HG02840 (cell line): ENCODE results near the gene MLH1.
"Not testable (repeated sequence)": the region's sequence is repeated elsewhere in the genome, so short reads cannot be mapped to it uniquely, and the experiment has no call there.

Experiments
- ATAC-seq: cut with Tn5 transposase; IDR thresholded peaks from one replicate; pipeline ENCODE4 v1.9.1; 2021; ENCODE audit warnings: mild to moderate bottlenecking, moderate library complexity, moderate number of reproducible peaks; ENCODE audit not compliant: unreplicated experiment, low FRiP score

The MLH1 gene

DNA sequence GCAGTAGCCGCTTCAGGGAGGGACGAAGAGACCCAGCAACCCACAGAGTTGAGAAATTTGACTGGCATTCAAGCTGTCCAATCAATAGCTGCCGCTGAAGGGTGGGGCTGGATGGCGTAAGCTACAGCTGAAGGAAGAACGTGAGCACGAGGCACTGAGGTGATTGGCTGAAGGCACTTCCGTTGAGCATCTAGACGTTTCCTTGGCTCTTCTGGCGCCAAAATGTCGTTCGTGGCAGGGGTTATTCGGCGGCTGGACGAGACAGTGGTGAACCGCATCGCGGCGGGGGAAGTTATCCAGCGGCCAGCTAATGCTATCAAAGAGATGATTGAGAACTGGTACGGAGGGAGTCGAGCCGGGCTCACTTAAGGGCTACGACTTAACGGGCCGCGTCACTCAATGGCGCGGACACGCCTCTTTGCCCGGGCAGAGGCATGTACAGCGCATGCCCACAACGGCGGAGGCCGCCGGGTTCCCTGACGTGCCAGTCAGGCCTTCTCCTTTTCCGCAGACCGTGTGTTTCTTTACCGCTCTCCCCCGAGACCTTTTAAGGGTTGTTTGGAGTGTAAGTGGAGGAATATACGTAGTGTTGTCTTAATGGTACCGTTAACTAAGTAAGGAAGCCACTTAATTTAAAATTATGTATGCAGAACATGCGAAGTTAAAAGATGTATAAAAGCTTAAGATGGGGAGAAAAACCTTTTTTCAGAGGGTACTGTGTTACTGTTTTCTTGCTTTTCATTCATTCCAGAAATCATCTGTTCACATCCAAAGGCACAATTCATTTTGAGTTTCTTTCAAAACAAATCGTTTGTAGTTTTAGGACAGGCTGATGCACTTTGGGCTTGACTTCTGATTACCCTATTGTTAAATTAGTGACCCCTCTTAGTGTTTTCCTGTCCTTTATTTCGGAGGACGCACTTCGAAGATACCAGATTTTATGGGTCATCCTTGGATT is at the start of gene MLH1:
MLH1 (plus strand) TSS at position 193 of the 958 bp plus-strand sequence; CDS start at position 223, 30 bp downstream.
- ATAC-seq, result peak; percentile 94

DNA sequence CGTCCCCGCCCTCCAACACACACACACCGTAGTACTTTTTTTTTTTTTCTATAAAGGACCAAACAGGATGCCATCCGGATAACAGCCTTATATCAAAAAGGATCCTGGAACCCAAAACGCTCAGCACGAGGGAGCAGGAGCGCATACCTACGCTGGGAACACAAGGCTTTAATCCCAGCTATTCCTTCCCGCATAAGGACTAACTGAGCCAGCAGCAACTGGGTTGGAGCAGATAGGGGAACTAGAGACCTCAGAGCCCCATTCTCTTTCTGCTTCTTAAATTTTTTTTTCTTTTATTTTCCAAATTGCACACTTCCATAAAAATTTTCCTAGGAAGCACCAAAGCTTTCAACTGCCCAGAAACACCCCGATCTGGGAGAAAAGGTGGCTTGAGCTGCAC is 49.7 kb upstream of the MLH1 start:
- no peak for ATAC-seq

DNA sequence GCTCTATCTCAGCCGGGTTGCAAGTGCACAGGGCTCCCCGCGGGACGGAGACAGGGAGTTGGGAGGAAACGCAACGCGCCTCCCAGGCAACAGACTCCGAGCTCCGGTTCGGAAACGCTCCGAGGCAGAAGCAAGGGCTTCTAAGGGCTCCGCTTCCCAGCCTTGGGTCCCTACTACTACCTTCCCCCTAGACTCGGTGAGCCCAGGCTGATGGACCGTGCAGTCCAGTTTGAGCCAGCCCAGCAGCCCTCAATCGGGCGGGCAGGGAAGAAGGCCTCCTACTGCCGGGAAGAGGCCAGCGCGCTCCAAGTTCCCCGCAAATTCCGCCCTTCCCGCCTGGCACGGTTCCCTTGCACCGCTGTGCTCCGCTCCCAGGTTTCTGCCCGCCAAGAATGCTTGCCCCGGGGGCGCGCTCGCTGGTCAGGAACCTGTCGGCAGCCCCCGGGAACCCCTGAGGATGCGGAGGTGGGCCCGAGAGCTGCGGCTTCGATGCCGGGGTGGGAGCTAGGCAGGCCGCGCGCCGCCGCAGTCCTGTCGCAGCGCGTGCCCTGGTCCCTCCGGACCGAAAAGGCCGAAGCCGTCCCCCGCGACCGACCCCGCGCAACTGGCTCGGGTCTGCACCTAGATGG is 49.2 kb upstream of the MLH1 start:
- peak; percentile 55 for ATAC-seq

DNA sequence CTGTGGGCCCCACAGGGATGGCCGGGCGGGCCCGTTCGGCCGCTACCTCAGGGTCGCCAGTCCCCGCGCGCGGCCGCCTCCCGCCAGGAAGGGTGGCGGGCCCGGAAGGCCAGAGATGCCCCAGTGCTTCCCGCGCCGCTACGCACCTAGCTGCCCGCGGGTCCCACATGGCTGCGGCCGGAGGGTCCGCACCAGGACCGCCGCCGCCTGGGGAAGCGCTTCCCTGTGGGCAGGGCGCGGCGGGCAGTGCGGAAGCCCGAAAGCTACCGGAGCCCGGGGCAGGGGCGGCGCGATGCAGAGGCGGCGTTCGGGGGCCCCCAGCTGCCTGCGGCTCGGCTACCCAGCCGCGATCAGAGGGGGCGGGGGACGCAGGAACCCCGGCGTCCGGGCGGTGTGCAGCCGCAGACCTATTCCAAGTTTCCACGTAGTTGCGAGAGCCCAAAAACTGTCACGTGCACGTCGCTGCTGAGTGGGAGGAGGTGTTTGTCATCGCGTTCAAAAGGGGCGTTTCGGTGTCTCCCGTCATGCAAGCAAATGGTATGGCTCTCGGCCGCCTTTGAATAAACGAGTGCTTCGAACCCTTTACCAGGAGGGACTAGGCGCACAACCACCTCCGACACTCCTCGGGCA is 48.6 kb upstream of the MLH1 start, which contains the start of gene TRANK1:
TRANK1 (minus strand) TSS at position 414 of the 630 bp plus-strand sequence; CDS start at position 169, 245 bp downstream.
- ATAC-seq, result peak; percentile 55

DNA sequence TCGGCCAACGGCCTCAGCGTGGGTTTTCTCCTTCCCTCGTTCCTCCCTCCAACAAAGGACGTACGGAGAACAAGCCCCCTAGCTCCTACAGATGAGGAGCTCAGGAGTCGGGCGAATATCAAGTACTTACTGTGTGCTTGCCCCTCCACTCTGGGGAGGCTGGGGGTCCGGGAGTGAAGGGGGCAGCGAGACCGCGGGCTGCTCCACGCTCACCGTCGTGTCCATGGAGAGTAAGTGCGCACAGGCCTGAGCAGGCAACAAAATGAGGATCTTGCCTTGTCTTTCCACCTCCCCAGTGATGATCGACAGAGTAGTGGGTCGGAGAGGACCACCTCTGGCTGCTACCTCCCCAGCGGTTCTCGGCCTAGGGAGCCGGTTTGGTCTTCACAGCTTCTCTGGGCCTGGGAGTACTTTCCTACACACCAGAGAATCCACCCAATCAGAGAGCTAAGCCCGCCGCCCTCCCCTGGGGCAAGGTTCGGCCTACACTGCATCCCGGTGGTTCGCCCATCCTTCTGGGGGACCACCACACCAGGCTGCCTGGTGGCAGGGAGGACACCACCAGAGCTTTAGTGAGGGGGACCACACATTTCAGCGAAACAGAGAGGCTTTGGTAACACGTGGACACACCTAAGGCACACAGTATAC is 47.9 kb upstream of the MLH1 start:
- no peak for ATAC-seq

DNA sequence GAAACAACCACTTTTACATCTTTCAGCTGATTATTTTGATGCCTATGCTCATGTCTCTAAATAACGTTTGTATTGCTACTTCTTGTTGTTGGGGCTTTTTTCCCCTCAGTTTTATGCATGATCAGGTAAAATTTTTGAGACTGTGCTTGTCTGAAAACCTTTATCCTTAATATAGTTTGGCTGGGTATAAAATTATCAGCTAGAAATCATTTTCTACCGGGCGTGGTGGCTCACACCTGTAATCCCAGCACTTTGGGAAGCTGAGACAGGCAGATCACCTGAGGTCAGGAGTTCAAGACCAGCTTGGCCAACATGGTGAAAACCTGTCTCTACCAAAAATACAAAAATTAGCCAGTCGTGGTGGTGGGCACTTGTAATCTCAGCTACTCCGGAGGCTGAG is 45.5 kb upstream of the MLH1 start:
- ATAC-seq, result not testable (repeated sequence)

DNA sequence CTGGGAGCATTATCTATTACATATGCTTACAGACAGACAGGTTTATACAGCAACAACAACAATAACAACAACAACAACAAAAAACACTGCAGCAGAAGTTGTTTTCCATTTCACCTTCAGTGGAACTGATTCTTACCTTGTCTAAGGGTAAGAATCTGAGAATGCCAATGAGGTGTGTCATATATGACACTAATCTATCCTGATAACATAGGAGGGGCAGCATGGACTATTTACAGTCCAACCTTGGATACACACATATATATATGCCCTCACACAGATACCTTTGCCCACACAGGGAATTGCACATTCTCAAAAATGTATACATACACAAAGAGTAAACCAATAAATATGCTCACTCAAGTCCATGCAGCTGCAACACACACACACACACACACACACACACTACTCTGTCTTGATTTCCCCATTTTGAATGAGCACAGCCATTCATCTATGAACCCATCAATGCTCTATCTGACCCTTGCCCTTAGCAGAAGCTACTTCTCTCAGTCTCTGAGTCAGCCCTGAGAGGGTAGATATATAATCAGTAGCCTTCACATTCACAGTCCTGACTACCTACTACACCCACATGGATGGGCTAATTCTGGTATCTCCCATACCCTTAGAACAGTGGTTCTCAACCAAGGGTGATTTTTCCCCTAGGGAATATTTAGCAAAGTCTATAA is 38.7 kb upstream of the MLH1 start:
- no peak for ATAC-seq

DNA sequence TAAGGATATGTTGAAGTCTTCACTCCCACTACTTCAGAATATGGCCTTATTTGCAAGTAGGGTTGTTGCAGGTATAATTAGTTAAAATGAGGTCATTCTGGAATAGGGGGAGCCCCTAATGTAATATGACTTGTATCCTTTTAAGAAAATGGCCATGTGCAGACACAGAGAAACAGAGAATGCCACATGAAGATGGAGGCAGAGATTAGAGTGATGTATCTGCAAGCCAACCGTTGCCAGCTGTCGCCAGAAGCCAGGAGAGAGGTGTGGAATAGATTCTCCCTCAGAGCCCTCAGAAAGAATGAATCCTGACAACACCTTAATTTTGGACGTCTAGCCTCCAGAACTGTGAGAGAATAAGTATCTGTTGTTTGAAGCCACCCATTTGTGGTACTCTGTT is 37.2 kb upstream of the MLH1 start:
- no peak for ATAC-seq

DNA sequence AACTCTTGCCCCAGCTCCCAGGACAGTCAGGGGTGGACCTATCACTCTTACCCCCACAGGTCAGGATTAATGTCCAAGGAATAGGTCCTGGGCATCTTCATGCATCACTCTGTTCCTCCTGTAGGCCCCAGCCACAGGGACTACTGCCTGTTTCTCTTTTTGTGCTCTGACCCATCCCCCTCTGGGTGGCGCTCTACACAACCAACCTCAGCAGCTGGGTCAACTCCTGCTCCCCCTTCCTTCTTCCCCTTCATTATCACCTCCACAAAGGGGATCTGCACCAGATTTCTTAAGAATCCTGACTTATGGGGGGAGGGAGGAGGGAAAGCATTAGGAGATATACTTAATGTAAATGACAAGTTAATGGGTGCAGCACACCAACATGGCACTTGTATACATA is 36.3 kb upstream of the MLH1 start:
- no peak for ATAC-seq

DNA sequence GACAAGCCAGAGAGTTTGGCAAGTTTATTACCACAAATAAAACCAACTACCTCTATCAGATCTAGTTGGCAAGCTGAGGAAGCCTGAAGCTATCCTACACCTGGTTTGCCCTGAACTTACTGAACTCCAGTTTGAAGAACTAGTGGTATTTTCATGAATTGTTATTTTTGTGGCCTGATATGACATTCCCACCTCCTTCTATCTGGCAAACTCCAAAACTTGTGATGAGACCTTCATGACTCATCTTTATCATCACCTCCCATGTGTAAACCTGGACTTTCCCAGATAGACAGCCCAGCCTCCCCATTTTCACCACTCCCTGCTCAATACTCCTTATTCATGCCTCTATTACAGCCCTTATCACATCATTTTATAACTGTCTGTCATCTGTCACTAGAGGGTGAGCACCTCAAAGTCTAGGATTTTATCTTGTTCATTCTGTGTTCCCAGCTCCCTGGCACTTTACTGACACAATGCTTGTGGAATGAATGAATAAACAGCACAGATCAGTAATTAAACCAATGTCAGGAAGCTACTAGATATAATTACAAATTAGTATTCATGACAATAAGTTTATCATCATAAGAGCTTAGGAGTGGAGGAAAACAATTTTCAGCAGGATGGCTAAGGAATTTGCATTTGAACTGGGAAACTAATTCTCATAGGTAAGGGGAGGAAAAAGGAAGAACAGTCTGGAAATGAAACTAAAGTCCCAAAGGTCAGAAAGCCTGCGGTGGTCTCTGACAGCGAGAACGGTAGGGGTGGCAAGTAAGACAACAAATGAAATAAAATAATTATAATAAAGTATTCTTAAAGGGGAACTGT is 35.2 kb upstream of the MLH1 start:
- ATAC-seq, result no peak

DNA sequence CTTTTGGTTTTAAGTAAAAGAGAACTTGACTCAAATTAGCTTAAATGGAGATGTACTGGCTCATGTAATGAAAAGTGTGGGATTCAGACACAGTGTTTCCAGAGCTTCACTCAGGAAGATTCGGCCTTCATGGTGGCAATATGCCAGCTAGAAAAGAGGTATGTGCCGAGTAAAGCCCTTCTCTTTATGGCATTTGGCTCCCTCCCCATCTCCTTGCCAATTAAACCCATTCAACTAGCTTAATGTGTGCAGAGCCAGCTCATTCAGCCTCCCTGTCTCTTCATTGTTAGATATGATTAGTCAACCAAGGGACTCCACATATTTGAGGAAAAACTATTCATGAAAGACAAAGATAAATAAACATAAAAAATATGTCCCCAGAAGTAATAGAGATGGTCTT is 33.5 kb upstream of the MLH1 start:
- no peak for ATAC-seq

DNA sequence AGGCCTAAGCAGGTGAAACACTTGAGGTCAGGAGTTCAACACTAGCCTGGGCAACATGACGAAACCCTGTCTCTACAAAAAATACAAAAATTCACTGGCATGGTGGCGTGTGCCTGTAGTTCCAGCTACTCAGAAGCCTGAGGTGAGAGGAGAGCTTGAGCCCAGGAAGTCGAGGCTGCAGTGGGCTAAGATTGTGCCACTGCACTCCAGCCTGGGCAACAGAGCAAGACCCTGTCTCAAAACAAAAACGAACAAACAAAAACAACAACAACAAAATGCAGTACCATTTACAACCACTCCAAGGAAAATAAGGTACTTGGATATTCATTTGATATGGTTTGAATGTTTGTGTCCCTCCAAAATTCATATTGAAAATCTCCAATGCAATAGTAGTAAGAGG is 32.8 kb upstream of the MLH1 start:
- ATAC-seq, result no peak

DNA sequence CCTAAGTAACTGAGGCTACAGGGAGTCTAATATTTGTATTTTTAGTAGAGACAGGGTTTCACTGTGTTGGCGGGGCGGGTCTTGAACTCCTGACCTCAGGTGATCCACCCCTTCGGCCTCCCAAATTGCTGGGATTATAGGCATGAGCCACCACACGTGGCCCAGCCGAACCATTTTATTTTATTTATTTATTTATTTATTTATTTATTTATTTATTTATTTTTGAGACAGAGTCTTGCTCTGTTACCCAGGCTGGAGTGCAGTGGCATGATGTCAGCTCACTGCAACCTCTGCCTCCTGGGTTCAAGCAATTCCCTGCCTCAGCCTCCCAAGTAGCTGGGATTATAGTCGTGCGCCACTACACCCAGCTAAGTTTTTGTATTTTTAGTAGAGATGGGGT is 30.3 kb upstream of the MLH1 start:
- ATAC-seq, result not testable (repeated sequence)

DNA sequence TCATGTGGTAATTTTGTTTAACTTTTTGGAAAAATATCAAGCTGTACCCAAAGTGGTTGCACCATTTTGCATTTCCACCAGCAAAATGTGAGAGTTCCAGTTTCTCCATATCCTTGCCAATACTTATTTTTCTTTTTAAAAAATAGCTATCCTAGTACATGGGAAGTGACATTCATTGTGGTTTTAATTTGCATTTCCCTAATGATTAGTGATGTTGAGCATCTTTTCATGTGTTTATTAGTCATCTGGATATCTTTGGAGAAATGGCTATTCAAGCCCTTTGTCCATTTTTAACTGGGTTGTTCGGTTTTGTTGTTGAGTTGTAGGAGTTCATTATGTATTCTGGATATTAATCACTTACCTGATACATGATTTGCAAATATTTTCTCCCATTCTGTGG is 29.0 kb upstream of the MLH1 start:
- no peak for ATAC-seq

DNA sequence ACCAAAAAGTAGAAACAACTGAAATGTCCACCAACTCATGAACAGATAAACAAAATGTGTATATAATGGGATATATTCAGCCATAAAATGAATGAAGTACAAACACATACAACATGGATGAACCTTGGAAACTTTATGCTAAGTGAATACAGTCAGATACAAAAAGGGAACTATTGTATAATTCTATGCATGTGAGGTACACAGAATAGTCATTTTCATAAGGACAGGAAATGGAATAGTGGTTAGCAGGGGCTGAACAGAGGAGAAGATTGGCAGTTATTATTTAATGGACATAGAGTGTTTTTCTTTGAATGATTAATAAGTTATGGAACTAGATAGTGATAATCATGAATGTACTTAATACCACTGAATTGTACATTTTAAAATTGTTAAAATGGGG is 28.5 kb upstream of the MLH1 start:
- no peak for ATAC-seq

DNA sequence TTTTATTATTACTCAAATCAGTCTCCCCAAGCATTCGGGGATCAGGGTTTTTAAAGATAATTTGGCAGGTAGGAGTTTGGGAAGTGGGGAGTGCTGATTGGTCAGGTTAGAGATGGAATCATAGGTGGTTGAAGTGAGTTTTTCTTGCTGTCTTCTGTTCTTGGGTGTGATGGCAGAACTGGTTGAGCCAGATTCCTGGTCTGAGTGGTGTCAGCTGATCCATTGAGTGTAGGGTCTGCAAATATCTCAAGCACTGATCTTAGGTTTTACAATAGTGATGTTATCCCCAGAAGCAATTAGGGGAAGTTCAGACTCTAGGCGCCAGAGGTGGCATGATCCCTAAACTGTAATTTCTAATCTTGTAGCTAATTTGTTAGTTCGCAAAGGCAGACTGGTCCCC is 27.9 kb upstream of the MLH1 start:
- no peak for ATAC-seq

DNA sequence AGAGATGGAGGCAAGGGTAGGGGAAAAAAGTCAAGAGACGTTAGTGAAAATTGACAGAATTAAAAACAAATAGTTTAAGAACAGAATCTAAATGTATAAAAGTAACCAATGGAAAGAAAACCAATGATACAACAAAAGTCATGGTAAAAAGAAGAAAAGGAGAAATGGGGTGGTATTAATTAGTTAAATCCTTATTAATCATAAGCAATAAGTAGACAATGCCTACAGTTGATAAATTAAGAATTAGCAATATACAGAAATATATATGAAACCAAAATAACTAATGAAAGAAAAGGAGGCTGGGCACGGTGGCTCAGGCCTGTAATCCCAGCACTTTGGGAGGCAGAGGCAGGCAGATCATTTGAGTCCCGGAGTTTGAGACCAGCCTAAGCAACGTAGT is 24.2 kb upstream of the MLH1 start:
- no peak for ATAC-seq

DNA sequence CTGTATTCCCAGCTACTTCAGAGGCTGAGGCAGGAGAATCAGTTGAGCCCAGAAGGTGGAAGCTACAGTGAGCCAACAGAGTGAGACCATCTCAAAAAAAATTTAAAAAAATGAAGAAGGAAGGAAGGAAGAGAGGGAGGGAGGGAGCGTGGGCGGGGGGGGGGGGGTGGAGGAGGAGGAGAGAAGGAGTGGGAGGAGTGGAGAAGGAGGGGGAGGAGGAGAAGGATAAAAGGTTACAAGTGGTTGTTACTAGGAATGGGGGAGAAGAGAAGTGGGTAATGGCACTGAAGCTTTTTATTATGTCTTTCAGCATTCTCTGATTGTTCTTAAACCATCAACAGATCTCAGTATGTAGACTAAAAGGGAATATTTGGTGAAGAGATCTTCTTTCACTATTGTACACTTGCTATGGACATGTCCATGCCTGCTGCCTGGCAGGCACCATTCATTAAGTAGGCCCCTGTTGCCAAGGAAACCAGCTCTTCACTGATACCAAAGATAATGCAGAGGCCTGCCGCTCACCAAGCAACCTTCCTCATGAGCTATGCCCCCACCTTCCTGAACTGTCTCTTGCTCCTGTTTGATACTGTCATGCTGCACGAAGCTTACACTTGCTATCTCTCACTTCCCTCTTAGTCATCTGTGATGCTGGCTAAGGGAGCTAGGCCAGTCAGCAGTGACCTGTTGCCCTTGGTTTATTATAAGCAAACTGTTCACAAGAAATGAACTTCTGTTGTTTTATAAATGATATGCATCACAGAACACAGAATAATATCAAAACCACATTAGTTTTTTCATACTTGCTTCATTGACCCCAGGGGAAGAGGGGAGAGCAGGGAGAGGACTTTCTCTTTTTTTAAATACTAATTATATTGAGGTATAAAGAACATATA is 23.5 kb upstream of the MLH1 start:
- ATAC-seq, result peak; percentile 88
